ENCODE results near the gene MEA1. TPM values are rescaled to one million over a fixed set of nuclear protein-coding genes. Genes with fewer than 3 reads are reported as not detected.
A peak's percentile ranks its signal among the peaks of the same experiment; 100 is the strongest.

MEA1 gene
- total RNA-seq, 3 donors from 2014 or later: 95.7 to 98.6 (median 96.8) TPM

GRCh38 chr6:42963855-42964605, 49.7 kb downstream of the MEA1 start:
- Mint-ChIP-seq H3K27me3 (ENCODE audit: low read depth) (peaks cover 5% of the 10 kb centered on the region), H3K4me3 (no peak overlapping the region), H3K36me3 (ENCODE audit: insufficient read depth) (peaks cover 11% of the 10 kb centered on the region), H3K9me3 (no peaks in the 10 kb centered on the region), H3K4me1 (ENCODE audit: low read depth) (peaks cover 9% of the 10 kb centered on the region)
- DNase-seq (no peak), ATAC-seq (peak; percentile 33 to 38)

- no peaks in the 10 kb centered on the region for H3K9me3 Mint-ChIP-seq
Observed at GRCh38 chr6:42963179-42963854, 50.4 kb downstream of the MEA1 start.

GRCh38 chr6:42962502-42963178, 51.1 kb downstream of the MEA1 start:
- ATAC-seq: no peak
- H3K9me3 Mint-ChIP-seq: no peaks in the 10 kb centered on the region
- H3K4me3 Mint-ChIP-seq: no peak overlapping the region
- no peak for DNase-seq
- H3K36me3 Mint-ChIP-seq (ENCODE audit: insufficient read depth): peaks cover 11% of the 10 kb centered on the region
- peaks cover 9% of the 10 kb centered on the region for H3K4me1 Mint-ChIP-seq (ENCODE audit: low read depth)
- peaks cover 5% of the 10 kb centered on the region for H3K27me3 Mint-ChIP-seq (ENCODE audit: low read depth)

More at GRCh38 chr6:42963179-42963854, 50.4 kb downstream of the MEA1 start:
- ATAC-seq (no peak), DNase-seq (no peak)
- H3K4me3 Mint-ChIP-seq: no peak overlapping the region
- peaks cover 5% of the 10 kb centered on the region for H3K27me3 Mint-ChIP-seq (ENCODE audit: low read depth)
- H3K4me1 Mint-ChIP-seq (ENCODE audit: low read depth): peaks cover 9% of the 10 kb centered on the region
- H3K36me3 Mint-ChIP-seq (ENCODE audit: insufficient read depth): peaks cover 11% of the 10 kb centered on the region

GRCh38 chr6:42962096-42962495, 51.6 kb downstream of the MEA1 start:
- Mint-ChIP-seq H3K36me3 (ENCODE audit: insufficient read depth) (peaks cover 11% of the 10 kb centered on the region), H3K27me3 (ENCODE audit: low read depth) (peaks cover 5% of the 10 kb centered on the region), H3K4me3 (no peak overlapping the region), H3K4me1 (ENCODE audit: low read depth) (peaks cover 9% of the 10 kb centered on the region), H3K9me3 (no peaks in the 10 kb centered on the region)
- no peak for ATAC-seq
- no peak for DNase-seq

Other genes starting within 250 kb of the MEA1 start
- 1 to 10 TPM; 7.6 to 8.5 (median 8.2) TPM for gene BICRAL, start 231.9 kb downstream of the MEA1 start, total RNA-seq
- gene RPL7L1, start 134.3 kb downstream of the MEA1 start, total RNA-seq: 100 to 1,000 TPM; 262 to 307 (median 280) TPM
- gene PTCRA, start 97.9 kb downstream of the MEA1 start, total RNA-seq: not detected
- gene CNPY3, start 84.5 kb downstream of the MEA1 start, total RNA-seq: 10 to 100 TPM; 41.9 to 46.6 (median 42.4) TPM
- under 1 TPM; 0.20 to 0.71 (median 0.69) TPM for gene GNMT, start 53.2 kb downstream of the MEA1 start, total RNA-seq
- 10 to 100 TPM in 2 of 3 donors, 1 to 10 TPM in 1; 4.2 to 13.2 (median 10.9) TPM for gene PEX6, start 34.8 kb downstream of the MEA1 start, total RNA-seq
- gene PPP2R5D, start 29.4 kb downstream of the MEA1 start, total RNA-seq: 10 to 100 TPM; 32.8 to 37.0 (median 32.9) TPM
- gene KLHDC3, start 303 bp upstream of the MEA1 start, total RNA-seq: 10 to 100 TPM; 51.9 to 55.8 (median 52.2) TPM
- 100 to 1,000 TPM in 2 of 3 donors, 10 to 100 TPM in 1; 98.1 to 103 (median 100) TPM for gene RRP36, start 7.7 kb upstream of the MEA1 start, total RNA-seq
- gene CUL7, start 39.9 kb upstream of the MEA1 start, total RNA-seq: 10 to 100 TPM; 13.2 to 15.0 (median 13.3) TPM
- gene MRPL2, start 45.5 kb upstream of the MEA1 start, total RNA-seq: 100 to 1,000 TPM in 2 of 3 donors, 10 to 100 TPM in 1; 93.3 to 120 (median 115) TPM
- gene KLC4, start 45.7 kb upstream of the MEA1 start, total RNA-seq: 1 to 10 TPM; 5.4 to 9.1 (median 7.4) TPM
- 1 to 10 TPM; 1.3 to 4.3 (median 1.9) TPM for gene PTK7, start 62.4 kb upstream of the MEA1 start, total RNA-seq
- 10 to 100 TPM; 72.0 to 80.1 (median 72.8) TPM for gene SRF, start 157.3 kb upstream of the MEA1 start, total RNA-seq
- 10 to 100 TPM; 29.5 to 32.3 (median 30.4) TPM for gene CUL9, start 168.2 kb upstream of the MEA1 start, total RNA-seq
- 10 to 100 TPM; 27.5 to 52.1 (median 51.0) TPM for gene DNPH1, start 215.5 kb upstream of the MEA1 start, total RNA-seq
- under 1 TPM; 0.20 to 0.38 (median 0.21) TPM for gene TTBK1, start 229.5 kb upstream of the MEA1 start, total RNA-seq